Muscle layer of duodenum (tissue), 2 donors: Measurements from ENCODE around the gene TMCC3.
"Not testable (repeated sequence)": the region's sequence is repeated elsewhere in the genome, so short reads cannot be mapped to it uniquely, and the experiment has no call there.

ENCODE experiments used
- H3K27ac ChIP-seq: one replicate; pipeline ENCODE4 v1.7.0; 2013; ENCODE audit warnings: mild to moderate bottlenecking, low read length
- H3K27me3 ChIP-seq: one replicate; pipeline ENCODE4 v1.7.0; 2013; ENCODE audit warnings: low read depth, mild to moderate bottlenecking, control low read depth, low read length
- H3K36me3 ChIP-seq, 2 donors: one replicate each; pipeline ENCODE4 v1.7.0; 2013; ENCODE audit warnings: low read length in 2 of 2, control low read depth in 1 of 2, mild to moderate bottlenecking in 1 of 2; ENCODE audit not compliant: insufficient read depth in 2 of 2, control insufficient read depth in 1 of 2
- H3K4me1 ChIP-seq, 2 donors: one replicate each; pipeline ENCODE4 v1.7.0; 2013; ENCODE audit warnings: low read length in 2 of 2, mild to moderate bottlenecking in 2 of 2, control low read depth in 1 of 2, moderate library complexity in 1 of 2; ENCODE audit not compliant: insufficient read depth in 2 of 2, control insufficient read depth in 1 of 2
- H3K4me3 ChIP-seq, 2 donors: one replicate each; pipeline ENCODE4 v1.7.0; 2013; ENCODE audit warnings: low read length in 2 of 2, low read depth in 1 of 2, mild to moderate bottlenecking in 1 of 2
- H3K9me3 ChIP-seq, 2 donors: one replicate each; pipeline ENCODE4 v1.7.0; 2013; ENCODE audit warnings: low read length in 2 of 2, control low read depth in 1 of 2, mild to moderate bottlenecking in 1 of 2; ENCODE audit not compliant: control insufficient read depth in 1 of 2
- donor health status: healthy.

The TMCC3 gene, protein sequence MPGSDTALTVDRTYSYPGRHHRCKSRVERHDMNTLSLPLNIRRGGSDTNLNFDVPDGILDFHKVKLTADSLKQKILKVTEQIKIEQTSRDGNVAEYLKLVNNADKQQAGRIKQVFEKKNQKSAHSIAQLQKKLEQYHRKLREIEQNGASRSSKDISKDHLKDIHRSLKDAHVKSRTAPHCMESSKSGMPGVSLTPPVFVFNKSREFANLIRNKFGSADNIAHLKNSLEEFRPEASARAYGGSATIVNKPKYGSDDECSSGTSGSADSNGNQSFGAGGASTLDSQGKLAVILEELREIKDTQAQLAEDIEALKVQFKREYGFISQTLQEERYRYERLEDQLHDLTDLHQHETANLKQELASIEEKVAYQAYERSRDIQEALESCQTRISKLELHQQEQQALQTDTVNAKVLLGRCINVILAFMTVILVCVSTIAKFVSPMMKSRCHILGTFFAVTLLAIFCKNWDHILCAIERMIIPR

DNA sequence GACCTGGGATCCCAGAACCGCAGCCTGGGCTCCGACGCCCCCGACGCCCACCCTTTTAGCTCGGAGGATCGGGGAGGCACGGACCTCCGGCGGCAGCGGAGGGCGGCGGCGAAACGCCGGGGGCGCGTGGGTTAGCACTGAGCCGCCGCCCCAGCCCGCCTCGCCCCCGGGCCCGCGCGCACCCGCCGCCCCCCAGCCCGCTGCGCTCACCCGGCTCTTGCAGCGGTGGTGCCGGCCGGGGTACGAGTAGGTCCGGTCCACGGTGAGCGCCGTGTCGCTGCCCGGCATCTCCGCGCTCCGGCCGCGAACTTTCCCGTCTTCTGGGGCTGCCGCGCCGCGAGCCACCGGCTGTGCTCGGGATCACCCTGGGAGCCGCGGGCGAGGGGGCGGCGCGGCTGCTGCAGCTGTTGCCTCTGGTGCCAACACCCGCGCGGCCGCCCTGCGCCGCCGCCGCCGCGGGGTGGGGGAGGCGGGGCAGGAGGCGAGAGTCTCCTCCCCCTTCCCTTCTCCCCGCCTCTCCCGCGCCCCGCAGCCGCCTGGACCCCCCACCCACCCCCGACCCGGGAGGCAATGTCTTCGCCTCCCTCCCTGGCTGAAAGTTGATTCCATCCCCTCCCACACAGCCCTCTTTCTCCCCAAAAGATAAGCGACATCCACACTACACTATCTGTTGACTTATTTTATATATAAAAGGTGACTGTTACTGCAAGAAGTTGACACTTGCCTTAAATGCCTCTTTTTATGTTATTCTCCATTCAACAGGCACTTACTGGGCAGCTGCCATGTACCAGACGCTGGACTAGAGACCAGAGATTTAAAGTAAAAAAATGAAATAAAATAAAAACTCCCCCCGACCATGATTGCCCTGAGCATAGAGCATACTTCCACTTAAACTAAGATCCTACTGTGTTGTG lies at the start of gene TMCC3:
Gene TMCC3 (minus strand): TSS at position 415 of the 914 bp plus-strand sequence. CDS start 127 bp downstream, at position 288.
- Histone ChIP-seq H3K4me3 (peak within 1 kb of the TSS; percentile 76 to 85), H3K4me1 (peaks cover 0 to 15% of the 10 kb centered on the region in 2 donors), H3K36me3 (no peaks in the 10 kb centered on the region), H3K27me3 (no peaks in the 10 kb centered on the region), H3K27ac (peak within 1 kb of the TSS; percentile 45), H3K9me3 (no peaks in the 10 kb centered on the region)

DNA sequence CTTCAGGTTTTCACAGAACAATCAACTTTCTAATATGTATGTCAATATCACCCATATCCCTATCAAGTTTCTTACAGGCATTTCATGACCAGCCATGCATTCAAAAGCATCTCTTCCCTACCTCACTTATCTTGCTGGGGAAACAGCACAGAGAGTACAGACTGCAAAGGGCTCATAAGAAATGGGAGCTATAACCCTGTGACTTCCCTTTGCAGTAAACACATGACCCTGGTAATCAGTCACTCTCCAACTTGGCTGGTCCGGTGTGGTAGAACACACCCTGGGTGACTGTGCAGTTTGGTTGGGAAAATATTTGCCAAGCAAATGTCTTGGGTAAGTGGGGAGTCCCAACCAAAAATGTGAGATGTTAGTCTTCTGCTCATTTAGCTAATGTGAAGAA lies 49.4 kb upstream of the TMCC3 start:
- H3K27ac ChIP-seq: no peak overlapping the region
- no peaks in the 10 kb centered on the region for H3K36me3 ChIP-seq
- H3K9me3 ChIP-seq: no peaks in the 10 kb centered on the region
- no peaks in the 10 kb centered on the region for H3K27me3 ChIP-seq
- peaks cover 5 to 24% of the 10 kb centered on the region in 2 donors for H3K4me1 ChIP-seq
- no peak overlapping the region for H3K4me3 ChIP-seq

DNA sequence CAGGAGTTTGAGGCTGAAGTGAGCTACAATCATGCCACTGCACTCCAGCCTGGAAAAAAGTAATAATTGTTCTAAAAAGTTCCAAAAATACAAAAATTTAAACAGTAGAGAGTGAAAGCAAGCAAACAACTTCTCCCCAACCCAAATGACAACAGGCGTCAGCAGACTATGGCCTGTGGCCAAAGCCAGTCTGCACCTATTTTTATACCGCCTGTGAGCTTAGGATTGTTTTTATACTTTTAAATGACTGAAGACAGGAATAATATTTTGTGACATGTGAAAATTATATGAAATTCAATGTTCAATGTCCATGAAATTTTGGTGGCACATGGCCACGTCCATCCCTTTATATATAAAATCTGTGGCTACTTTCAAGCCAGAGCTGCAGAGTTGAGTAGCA lies 48.2 kb upstream of the TMCC3 start:
- H3K36me3 ChIP-seq: no peaks in the 10 kb centered on the region
- no peak overlapping the region for H3K4me3 ChIP-seq
- H3K9me3 ChIP-seq: no peaks in the 10 kb centered on the region
- no peak overlapping the region for H3K27ac ChIP-seq
- H3K4me1 ChIP-seq: peaks cover 0 to 12% of the 10 kb centered on the region in 2 donors
- H3K27me3 ChIP-seq: no peaks in the 10 kb centered on the region

DNA sequence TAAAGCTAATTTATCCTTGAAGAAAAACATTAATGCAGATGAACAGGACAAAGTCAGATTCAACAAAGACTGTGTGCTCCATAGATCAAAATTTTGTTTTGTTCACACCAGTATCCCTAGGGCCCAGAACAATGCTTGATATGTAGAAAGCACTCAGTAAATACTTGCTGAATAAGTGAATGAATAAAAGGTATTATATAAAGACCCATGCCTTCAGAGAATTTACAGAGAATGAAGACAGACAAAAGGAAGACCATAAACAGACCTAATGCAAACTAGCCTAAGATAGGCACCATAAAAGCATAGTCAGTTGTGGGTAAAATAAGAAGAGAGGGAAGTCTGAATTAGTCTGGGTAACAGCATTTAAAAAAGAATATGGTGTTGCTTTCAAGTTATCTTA lies 47.3 kb upstream of the TMCC3 start:
- peaks cover 0 to 9% of the 10 kb centered on the region in 2 donors for H3K4me1 ChIP-seq
- H3K27ac ChIP-seq: no peak overlapping the region
- H3K9me3 ChIP-seq: no peaks in the 10 kb centered on the region
- no peaks in the 10 kb centered on the region for H3K36me3 ChIP-seq
- H3K4me3 ChIP-seq: no peak overlapping the region
- no peaks in the 10 kb centered on the region for H3K27me3 ChIP-seq

DNA sequence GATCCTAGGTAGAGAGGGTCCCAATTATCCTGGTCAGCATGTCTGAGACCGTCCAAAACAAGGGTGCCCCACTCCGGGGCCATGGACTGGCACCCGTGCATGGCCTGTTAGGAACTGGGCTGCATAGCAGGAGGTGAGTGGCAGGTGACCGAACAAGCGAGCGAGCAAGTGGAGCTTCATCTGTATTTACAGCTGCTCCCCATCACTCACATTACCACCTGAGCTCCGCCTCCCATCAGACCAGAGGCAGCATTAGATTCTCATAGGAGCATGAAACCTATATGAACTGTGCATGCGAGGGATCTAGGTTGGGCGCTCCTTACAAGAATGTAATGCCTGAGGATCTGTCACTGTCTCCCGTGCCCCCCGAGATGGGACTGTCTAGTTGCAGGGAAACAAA lies 44.4 kb upstream of the TMCC3 start:
- no peaks in the 10 kb centered on the region for H3K27me3 ChIP-seq
- no peak overlapping the region for H3K27ac ChIP-seq
- H3K9me3 ChIP-seq: no peaks in the 10 kb centered on the region
- H3K36me3 ChIP-seq: no peaks in the 10 kb centered on the region
- H3K4me1 ChIP-seq: peaks cover 3 to 21% of the 10 kb centered on the region in 2 donors
- no peak overlapping the region for H3K4me3 ChIP-seq

DNA sequence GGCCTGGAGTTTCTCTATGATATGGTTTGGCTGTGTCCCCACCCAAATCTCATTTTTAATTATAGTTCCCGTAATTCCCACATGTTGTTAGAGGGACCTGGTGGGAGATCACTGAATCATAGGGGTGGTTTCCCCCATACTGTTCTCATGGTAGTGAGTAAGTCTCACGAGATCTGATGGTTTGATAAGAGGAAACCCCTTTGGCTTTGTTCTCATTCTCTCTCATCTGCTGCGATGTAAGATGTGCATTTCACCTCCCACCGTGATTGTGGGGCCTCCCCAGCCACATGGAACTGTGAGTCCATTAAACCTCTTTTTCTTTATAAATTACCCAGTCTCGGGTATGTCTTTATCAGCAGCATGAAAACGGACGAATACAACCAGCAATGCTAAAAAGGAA lies 42.5 kb upstream of the TMCC3 start:
- H3K4me1 ChIP-seq: peaks cover 3 to 20% of the 10 kb centered on the region in 2 donors
- H3K27me3 ChIP-seq, H3K9me3 ChIP-seq, H3K36me3 ChIP-seq, H3K27ac ChIP-seq, H3K4me3 ChIP-seq: not testable (repeated sequence)

DNA sequence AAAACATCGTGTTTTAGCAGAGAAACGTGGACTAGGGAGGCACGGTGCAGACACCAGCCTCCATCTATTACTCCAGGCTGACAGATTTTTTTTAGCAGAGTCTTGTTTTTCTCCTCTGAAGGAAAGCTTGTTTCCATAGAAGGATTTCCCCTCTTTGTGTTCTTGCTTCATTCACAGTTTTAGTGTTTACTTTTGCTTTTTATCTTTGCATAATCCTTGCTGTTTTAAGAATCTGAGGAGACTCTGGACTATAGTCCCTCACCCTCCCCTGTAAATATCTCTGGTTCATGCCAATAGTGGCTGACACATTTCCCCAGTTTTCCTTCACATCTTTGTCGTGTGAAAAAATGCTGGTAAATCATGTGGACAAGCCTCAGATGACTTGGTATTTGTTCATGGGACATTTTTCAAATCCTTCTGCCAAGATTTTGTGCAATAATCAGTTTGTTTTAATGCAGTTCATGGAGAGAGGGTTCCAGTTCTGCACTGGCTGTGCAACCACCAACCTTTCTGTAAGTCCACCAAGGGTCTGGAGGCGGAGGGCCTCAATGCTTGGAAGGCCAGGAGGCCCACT lies 39.9 kb upstream of the TMCC3 start:
- H3K27me3 ChIP-seq: no peaks in the 10 kb centered on the region
- H3K36me3 ChIP-seq: no peaks in the 10 kb centered on the region
- no peak overlapping the region for H3K27ac ChIP-seq
- peak overlapping the region; percentile 42 to 48 for H3K4me3 ChIP-seq
- no peaks in the 10 kb centered on the region for H3K9me3 ChIP-seq
- H3K4me1 ChIP-seq: peaks cover 3 to 20% of the 10 kb centered on the region in 2 donors

DNA sequence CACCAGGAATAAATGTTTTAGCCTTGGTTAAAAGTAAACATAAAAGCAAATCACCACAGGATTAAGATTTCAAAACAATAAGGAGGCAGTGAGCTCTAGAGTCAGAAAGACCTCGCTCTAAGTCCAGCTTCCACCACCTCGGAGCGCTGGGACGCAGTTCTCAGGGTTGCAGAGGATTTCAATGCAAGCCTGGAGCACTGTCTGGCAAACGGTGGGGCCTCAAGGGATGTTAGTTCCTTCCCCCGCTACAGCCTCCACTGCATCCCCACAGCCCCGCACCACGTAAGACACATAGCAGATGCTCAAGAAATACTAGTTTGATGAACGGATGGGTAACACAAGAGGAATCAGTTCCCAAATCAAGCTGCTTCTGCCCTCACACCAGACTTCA lies 39.3 kb upstream of the TMCC3 start:
- H3K4me3 ChIP-seq: peak overlapping the region; percentile 42 to 48
- H3K27ac ChIP-seq: no peak overlapping the region
- no peaks in the 10 kb centered on the region for H3K9me3 ChIP-seq
- no peaks in the 10 kb centered on the region for H3K36me3 ChIP-seq
- H3K27me3 ChIP-seq: no peaks in the 10 kb centered on the region
- peaks cover 3 to 20% of the 10 kb centered on the region in 2 donors for H3K4me1 ChIP-seq

DNA sequence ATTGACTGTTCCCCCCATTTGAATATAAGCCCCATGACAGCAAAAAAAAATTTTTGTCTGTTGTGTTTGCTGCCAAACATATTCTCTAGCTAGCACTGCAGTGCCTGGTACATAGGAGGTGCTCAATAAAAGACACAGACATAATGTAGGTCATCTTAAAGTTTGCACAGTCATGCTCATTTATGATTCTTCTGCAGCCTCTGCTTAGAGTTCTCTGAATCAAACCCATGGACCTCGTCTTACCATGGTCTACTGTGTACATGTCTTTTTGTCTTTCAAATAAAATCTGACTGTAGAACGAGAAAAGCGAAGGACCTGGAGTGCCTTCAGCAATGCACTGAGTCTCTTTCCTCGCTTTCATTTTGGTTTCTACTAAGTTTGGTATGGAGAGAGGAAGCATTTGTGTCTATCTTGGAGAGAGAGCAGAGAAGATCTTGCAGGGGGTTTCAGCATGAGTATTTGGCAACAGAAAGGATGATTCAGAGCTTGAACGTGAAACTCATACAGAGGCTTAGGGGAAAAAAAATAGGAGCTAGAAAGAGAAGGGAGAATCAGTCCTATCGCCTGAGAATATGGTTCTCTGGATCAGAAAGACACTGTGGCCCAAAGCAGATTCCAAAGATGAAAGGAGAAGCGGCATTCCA lies 38.8 kb upstream of the TMCC3 start:
- Histone ChIP-seq H3K4me1 (peaks cover 3 to 20% of the 10 kb centered on the region in 2 donors), H3K27ac (no peak overlapping the region), H3K36me3 (no peaks in the 10 kb centered on the region), H3K4me3 (peak overlapping the region; percentile 42 to 48), H3K27me3 (no peaks in the 10 kb centered on the region), H3K9me3 (no peaks in the 10 kb centered on the region)

DNA sequence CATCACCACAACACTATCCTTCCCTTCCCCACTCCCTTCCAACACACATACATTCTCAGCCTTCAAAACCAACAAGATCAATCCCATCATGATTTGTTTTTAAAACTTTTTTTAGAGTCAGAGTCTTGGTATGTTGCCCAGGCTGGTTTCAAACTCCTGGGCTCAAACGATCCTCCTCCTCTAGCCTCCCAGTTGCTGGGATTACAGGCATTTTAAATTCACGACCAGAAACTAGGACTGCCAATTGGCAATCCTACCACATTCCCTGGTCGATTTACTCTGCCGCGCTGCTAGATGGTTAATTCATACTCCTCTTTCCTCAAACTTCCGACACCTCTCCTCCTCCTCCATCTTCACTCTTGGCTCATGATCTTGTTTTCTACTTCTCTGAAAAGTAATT lies 37.5 kb upstream of the TMCC3 start:
- no peaks in the 10 kb centered on the region for H3K36me3 ChIP-seq
- no peak overlapping the region for H3K4me3 ChIP-seq
- H3K9me3 ChIP-seq: no peaks in the 10 kb centered on the region
- H3K4me1 ChIP-seq: peaks cover 3 to 20% of the 10 kb centered on the region in 2 donors
- no peak overlapping the region for H3K27ac ChIP-seq
- no peaks in the 10 kb centered on the region for H3K27me3 ChIP-seq
